Activated T-helper 1 cell treated with anti-CD3 and anti-CD28 coated beads, Interleukin-12 subunit alpha, Interleukin-12 subunit beta, Interleukin-2, Interleukin-4 antibody, amounts not matched to agents 30 ng/mL and 10 ng/mL and 1 ng/mL, durations not matched to agents 14 hours and 24 hours and 36 hours (primary cell): ENCODE measurements around the gene AGMO. TPM values are rescaled to one million over a fixed set of nuclear protein-coding genes. Genes with fewer than 3 reads are reported as not detected.

ENCODE experiments used
- DNase-seq: peaks from one replicate; pipeline ENCODE4 v3.0.0; 2021; ENCODE audit warnings: low spot score
- H3K27ac Mint-ChIP-seq: one replicate; pipeline ENCODE4 v1.8.0; 2021; ENCODE audit warnings: mild to moderate bottlenecking, mixed read lengths
- H3K27me3 Mint-ChIP-seq: one replicate; pipeline ENCODE4 v1.8.0; 2022; ENCODE audit warnings: mild to moderate bottlenecking, moderate library complexity, mixed read lengths; ENCODE audit not compliant: insufficient read depth
- H3K36me3 Mint-ChIP-seq: one replicate; pipeline ENCODE4 v1.8.0; 2021; ENCODE audit warnings: low read depth, mixed read lengths
- H3K4me1 Mint-ChIP-seq: one replicate; pipeline ENCODE4 v1.8.0; 2021; ENCODE audit warnings: low read depth, mixed read lengths
- H3K4me3 Mint-ChIP-seq: one replicate; pipeline ENCODE4 v1.8.0; 2021; ENCODE audit warnings: mild to moderate bottlenecking, moderate library complexity, mixed read lengths
- H3K9me3 Mint-ChIP-seq: one replicate; pipeline ENCODE4 v1.8.0; 2021; ENCODE audit warnings: mixed read lengths
- intact Hi-C: fragments of 100-400 bp; cut with micrococcal nuclease; formaldehyde crosslinking; loops from one replicate; pipeline ENCODE4 v1.15.1; 2024
- total RNA-seq: library from RNA; stranded (reverse); gene quantifications from 2 replicates; pipeline ENCODE4 v1.2.3, GENCODE V29; 2022

Gene AGMO
- total RNA-seq, 1 donor from 2014 or later, result not detected

- no peak for DNase-seq
- H3K27ac Mint-ChIP-seq, result no peak overlapping the region
- no peaks in the 10 kb centered on the region for H3K36me3 Mint-ChIP-seq
- H3K27me3 Mint-ChIP-seq, result no peaks in the 10 kb centered on the region
- no peaks in the 10 kb centered on the region for H3K4me1 Mint-ChIP-seq
- no peak overlapping the region for H3K4me3 Mint-ChIP-seq
- intact Hi-C loops, result no loop called here
- no peaks in the 10 kb centered on the region for H3K9me3 Mint-ChIP-seq
Observed at GRCh38 chr7:15508258-15508657, 53.6 kb downstream of the AGMO start.

GRCh38 chr7:15507708-15508107 is 54.1 kb downstream of the AGMO start:
- intact Hi-C loops, result no loop called here
- no peaks in the 10 kb centered on the region for H3K36me3 Mint-ChIP-seq
- H3K4me1 Mint-ChIP-seq, result no peaks in the 10 kb centered on the region
- DNase-seq, result no peak
- no peak overlapping the region for H3K4me3 Mint-ChIP-seq
- no peaks in the 10 kb centered on the region for H3K9me3 Mint-ChIP-seq
- no peaks in the 10 kb centered on the region for H3K27me3 Mint-ChIP-seq
- no peak overlapping the region for H3K27ac Mint-ChIP-seq

GRCh38 chr7:15507171-15507570 is 54.6 kb downstream of the AGMO start:
- no peak overlapping the region for H3K4me3 Mint-ChIP-seq
- no peak for DNase-seq
- no peaks in the 10 kb centered on the region for H3K36me3 Mint-ChIP-seq
- H3K27ac Mint-ChIP-seq, result no peak overlapping the region
- H3K27me3 Mint-ChIP-seq, result no peaks in the 10 kb centered on the region
- H3K4me1 Mint-ChIP-seq, result no peaks in the 10 kb centered on the region
- intact Hi-C loops, result no loop called here
- no peaks in the 10 kb centered on the region for H3K9me3 Mint-ChIP-seq

- Mint-ChIP-seq H3K27me3 (no peaks in the 10 kb centered on the region), H3K4me1 (no peaks in the 10 kb centered on the region), H3K36me3 (no peaks in the 10 kb centered on the region), H3K9me3 (no peaks in the 10 kb centered on the region), H3K27ac (no peak overlapping the region), H3K4me3 (no peak overlapping the region)
- no peak for DNase-seq
- intact Hi-C loops, result no loop called here
Observed at GRCh38 chr7:15505761-15506160, 56.1 kb downstream of the AGMO start.

- intact Hi-C loops, result no loop called here
- no peaks in the 10 kb centered on the region for H3K4me1 Mint-ChIP-seq
- no peaks in the 10 kb centered on the region for H3K27me3 Mint-ChIP-seq
- H3K9me3 Mint-ChIP-seq, result no peaks in the 10 kb centered on the region
- no peaks in the 10 kb centered on the region for H3K36me3 Mint-ChIP-seq
- no peak overlapping the region for H3K4me3 Mint-ChIP-seq
- no peak overlapping the region for H3K27ac Mint-ChIP-seq
- DNase-seq, result no peak
Observed at GRCh38 chr7:15504351-15504750, 57.5 kb downstream of the AGMO start.

GRCh38 chr7:15503603-15504290 is 58.1 kb downstream of the AGMO start:
- intact Hi-C loops, result no loop called here
- no peak for DNase-seq
- Mint-ChIP-seq H3K27ac (no peak overlapping the region), H3K36me3 (no peaks in the 10 kb centered on the region), H3K27me3 (no peaks in the 10 kb centered on the region), H3K4me1 (no peaks in the 10 kb centered on the region), H3K9me3 (no peaks in the 10 kb centered on the region), H3K4me3 (no peak overlapping the region)

- intact Hi-C loops, result no loop called here
- Mint-ChIP-seq H3K27ac (no peak overlapping the region), H3K9me3 (no peaks in the 10 kb centered on the region), H3K4me1 (no peaks in the 10 kb centered on the region), H3K27me3 (no peaks in the 10 kb centered on the region), H3K36me3 (no peaks in the 10 kb centered on the region), H3K4me3 (no peak overlapping the region)
- no peak for DNase-seq
Observed at GRCh38 chr7:15498465-15498864, 63.4 kb downstream of the AGMO start.

GRCh38 chr7:15495170-15495569 is 66.6 kb downstream of the AGMO start:
- no peaks in the 10 kb centered on the region for H3K9me3 Mint-ChIP-seq
- no peaks in the 10 kb centered on the region for H3K4me1 Mint-ChIP-seq
- H3K4me3 Mint-ChIP-seq, result no peak overlapping the region
- H3K27ac Mint-ChIP-seq, result no peak overlapping the region
- intact Hi-C loops, result no loop called here
- no peaks in the 10 kb centered on the region for H3K36me3 Mint-ChIP-seq
- no peak for DNase-seq
- H3K27me3 Mint-ChIP-seq, result no peaks in the 10 kb centered on the region

GRCh38 chr7:15494711-15495110 is 67.1 kb downstream of the AGMO start:
- DNase-seq, result no peak
- H3K9me3 Mint-ChIP-seq, result no peaks in the 10 kb centered on the region
- no peaks in the 10 kb centered on the region for H3K4me1 Mint-ChIP-seq
- intact Hi-C loops, result no loop called here
- H3K27ac Mint-ChIP-seq, result no peak overlapping the region
- no peak overlapping the region for H3K4me3 Mint-ChIP-seq
- H3K27me3 Mint-ChIP-seq, result no peaks in the 10 kb centered on the region
- no peaks in the 10 kb centered on the region for H3K36me3 Mint-ChIP-seq

- Mint-ChIP-seq H3K4me3 (no peak overlapping the region), H3K4me1 (no peaks in the 10 kb centered on the region), H3K36me3 (no peaks in the 10 kb centered on the region), H3K27ac (no peak overlapping the region), H3K9me3 (no peaks in the 10 kb centered on the region), H3K27me3 (no peaks in the 10 kb centered on the region)
- intact Hi-C loops, result no loop called here
- DNase-seq, result no peak
Observed at GRCh38 chr7:15491361-15491760, 70.5 kb downstream of the AGMO start.

- H3K9me3 Mint-ChIP-seq, result no peaks in the 10 kb centered on the region
- no peak overlapping the region for H3K27ac Mint-ChIP-seq
- H3K27me3 Mint-ChIP-seq, result no peaks in the 10 kb centered on the region
- intact Hi-C loops, result no loop called here
- DNase-seq, result no peak
- no peak overlapping the region for H3K4me3 Mint-ChIP-seq
- no peaks in the 10 kb centered on the region for H3K36me3 Mint-ChIP-seq
- no peaks in the 10 kb centered on the region for H3K4me1 Mint-ChIP-seq
Observed at GRCh38 chr7:15490291-15490690, 71.5 kb downstream of the AGMO start.

- Mint-ChIP-seq H3K9me3 (no peaks in the 10 kb centered on the region), H3K27me3 (no peaks in the 10 kb centered on the region), H3K4me1 (no peaks in the 10 kb centered on the region), H3K27ac (no peak overlapping the region), H3K36me3 (no peaks in the 10 kb centered on the region), H3K4me3 (no peak overlapping the region)
- no peak for DNase-seq
- intact Hi-C loops, result no loop called here
Observed at GRCh38 chr7:15489861-15490260, 72.0 kb downstream of the AGMO start.

GRCh38 chr7:15489383-15489782 is 72.4 kb downstream of the AGMO start:
- Mint-ChIP-seq H3K27ac (no peak overlapping the region), H3K4me1 (no peaks in the 10 kb centered on the region), H3K4me3 (no peak overlapping the region), H3K36me3 (no peaks in the 10 kb centered on the region), H3K27me3 (no peaks in the 10 kb centered on the region), H3K9me3 (no peaks in the 10 kb centered on the region)
- no peak for DNase-seq
- intact Hi-C loops, result no loop called here

GRCh38 chr7:15488401-15488800 is 73.4 kb downstream of the AGMO start:
- Mint-ChIP-seq H3K4me3 (no peak overlapping the region), H3K36me3 (no peaks in the 10 kb centered on the region)
- intact Hi-C loops, result no loop called here

More at GRCh38 chr7:15488401-15488800, 73.4 kb downstream of the AGMO start:
- DNase-seq, result no peak
- Mint-ChIP-seq H3K27ac (no peak overlapping the region), H3K27me3 (no peaks in the 10 kb centered on the region), H3K9me3 (no peaks in the 10 kb centered on the region), H3K4me1 (no peaks in the 10 kb centered on the region)
